Vagina (tissue), 2 donors: ENCODE results near the gene ASCL1. TPM values are rescaled to one million over a fixed set of nuclear protein-coding genes. Genes with fewer than 3 reads are reported as not detected.
A peak's percentile ranks its signal among the peaks of the same experiment; 100 is the strongest.

Experiments
- DNase-seq, 2 donors: peaks; one replicate each; pipeline ENCODE4 v3.0.0-alpha.2; 2017; ENCODE audit errors: extremely low spot score in 2 of 2
- H3K27ac ChIP-seq: fragments of 200-600 bp; sonication (generic); one replicate; pipeline ENCODE4 v1.5.1; 2019
- H3K27me3 ChIP-seq: fragments of 200-600 bp; sonication (generic); one replicate; pipeline ENCODE4 v1.5.1; 2019
- H3K36me3 ChIP-seq, 2 donors: fragments of 200-600 bp; sonication (generic); one replicate each; pipeline ENCODE4 v1.5.1; 2017 to 2019
- H3K4me1 ChIP-seq: fragments of 200-600 bp; sonication (generic); one replicate; pipeline ENCODE4 v1.5.1; 2019
- H3K4me3 ChIP-seq, 2 donors: fragments of 200-600 bp; sonication (generic); 1 replicate in 1 of 2; 2 replicates in 1 of 2; pipeline ENCODE4 v1.5.1; 2016 to 2019
- H3K9me3 ChIP-seq: fragments of 200-600 bp; sonication (generic); one replicate; pipeline ENCODE4 v1.5.1; 2019
- POLR2A ChIP-seq, 2 donors: fragments of 450-650 bp; IDR thresholded peaks; one replicate each; pipeline ENCODE4 v1.6.1; 2017; ENCODE audit warnings: antibody characterized with exemption in 2 of 2, mild to moderate bottlenecking in 2 of 2, moderate library complexity in 2 of 2
- POLR2AphosphoS5 ChIP-seq, 2 donors: sonication (generic); formaldehyde crosslinking; IDR thresholded peaks; one replicate each; pipeline ENCODE4 v1.9.0; 2017; ENCODE audit warnings: antibody characterized with exemption in 2 of 2, mild to moderate bottlenecking in 2 of 2, low read depth in 1 of 2; ENCODE audit not compliant: insufficient read depth in 1 of 2
- intact Hi-C: fragments of 100-400 bp; cut with DNase I; formaldehyde crosslinking; loops from one replicate; pipeline ENCODE4 v1.15.1; 2023
- total RNA-seq: library from RNA; depleted of rRNA; stranded (reverse); fragments of >200 nt; gene quantifications from one replicate; pipeline ENCODE4 v1.2.3, GENCODE V29; 2016
- TF ChIP-seq, protein P1 (sequence below), 3 experiments: fragments of 450-650 bp in 2 of 3; fragments of 200-600 bp in 1 of 3; sonication (generic) in 1 of 3; IDR thresholded peaks; one replicate each; pipeline ENCODE4 v1.5.1; 2017 to 2019; ENCODE audit warnings: antibody characterized with exemption in 3 of 3, mild to moderate bottlenecking in 2 of 3, moderate library complexity in 2 of 3

The ASCL1 gene
- not detected for total RNA-seq

DNA sequence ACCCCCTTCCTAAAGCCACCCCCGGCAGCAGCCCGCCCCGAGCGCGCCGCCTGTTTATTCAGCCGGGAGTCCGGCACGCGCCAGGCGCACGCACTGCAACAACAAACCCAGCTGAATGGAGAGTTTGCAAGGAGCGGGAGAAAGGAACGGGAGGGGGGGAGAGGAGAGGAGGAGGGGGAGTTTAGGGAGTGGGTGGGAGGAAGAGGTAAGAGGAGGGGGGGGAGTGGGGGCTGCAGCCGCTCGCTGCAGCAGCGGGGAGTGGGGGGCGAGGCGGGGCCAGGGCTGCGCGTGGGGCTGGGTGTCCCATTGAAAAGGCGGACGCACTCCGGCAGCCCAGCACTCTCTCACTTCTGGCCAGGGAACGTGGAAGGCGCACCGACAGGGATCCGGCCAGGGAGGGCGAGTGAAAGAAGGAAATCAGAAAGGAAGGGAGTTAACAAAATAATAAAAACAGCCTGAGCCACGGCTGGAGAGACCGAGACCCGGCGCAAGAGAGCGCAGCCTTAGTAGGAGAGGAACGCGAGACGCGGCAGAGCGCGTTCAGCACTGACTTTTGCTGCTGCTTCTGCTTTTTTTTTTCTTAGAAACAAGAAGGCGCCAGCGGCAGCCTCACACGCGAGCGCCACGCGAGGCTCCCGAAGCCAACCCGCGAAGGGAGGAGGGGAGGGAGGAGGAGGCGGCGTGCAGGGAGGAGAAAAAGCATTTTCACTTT is at the start of gene ASCL1:
TSS of gene ASCL1 (plus strand) at position 336 of the 712 bp plus-strand sequence. CDS start 571 bp downstream, outside the sequence.
- peak within 1 kb of the TSS; percentile 43 to 47 for H3K4me3 ChIP-seq
- H3K27me3 ChIP-seq, result no peaks in the 10 kb centered on the region
- DNase-seq, result no peak
- H3K9me3 ChIP-seq, result no peaks in the 10 kb centered on the region
- H3K27ac ChIP-seq, result no peak within 1 kb of the TSS
- no peaks in the 10 kb centered on the region for H3K36me3 ChIP-seq
- intact Hi-C loops, result no loop called here
- TF ChIP-seq, protein P1, sequence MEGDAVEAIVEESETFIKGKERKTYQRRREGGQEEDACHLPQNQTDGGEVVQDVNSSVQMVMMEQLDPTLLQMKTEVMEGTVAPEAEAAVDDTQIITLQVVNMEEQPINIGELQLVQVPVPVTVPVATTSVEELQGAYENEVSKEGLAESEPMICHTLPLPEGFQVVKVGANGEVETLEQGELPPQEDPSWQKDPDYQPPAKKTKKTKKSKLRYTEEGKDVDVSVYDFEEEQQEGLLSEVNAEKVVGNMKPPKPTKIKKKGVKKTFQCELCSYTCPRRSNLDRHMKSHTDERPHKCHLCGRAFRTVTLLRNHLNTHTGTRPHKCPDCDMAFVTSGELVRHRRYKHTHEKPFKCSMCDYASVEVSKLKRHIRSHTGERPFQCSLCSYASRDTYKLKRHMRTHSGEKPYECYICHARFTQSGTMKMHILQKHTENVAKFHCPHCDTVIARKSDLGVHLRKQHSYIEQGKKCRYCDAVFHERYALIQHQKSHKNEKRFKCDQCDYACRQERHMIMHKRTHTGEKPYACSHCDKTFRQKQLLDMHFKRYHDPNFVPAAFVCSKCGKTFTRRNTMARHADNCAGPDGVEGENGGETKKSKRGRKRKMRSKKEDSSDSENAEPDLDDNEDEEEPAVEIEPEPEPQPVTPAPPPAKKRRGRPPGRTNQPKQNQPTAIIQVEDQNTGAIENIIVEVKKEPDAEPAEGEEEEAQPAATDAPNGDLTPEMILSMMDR (IDR thresholded peaks at IDR 0.05), result no peak
- no peak for TF ChIP-seq POLR2A (IDR thresholded peaks at IDR 0.05)
- no peak for TF ChIP-seq POLR2AphosphoS5 (IDR thresholded peaks at IDR 0.05; ENCODE audit: insufficient read depth in 1 of 2, low read depth in 1 of 2)
- peaks cover 24% of the 10 kb centered on the region for H3K4me1 ChIP-seq

DNA sequence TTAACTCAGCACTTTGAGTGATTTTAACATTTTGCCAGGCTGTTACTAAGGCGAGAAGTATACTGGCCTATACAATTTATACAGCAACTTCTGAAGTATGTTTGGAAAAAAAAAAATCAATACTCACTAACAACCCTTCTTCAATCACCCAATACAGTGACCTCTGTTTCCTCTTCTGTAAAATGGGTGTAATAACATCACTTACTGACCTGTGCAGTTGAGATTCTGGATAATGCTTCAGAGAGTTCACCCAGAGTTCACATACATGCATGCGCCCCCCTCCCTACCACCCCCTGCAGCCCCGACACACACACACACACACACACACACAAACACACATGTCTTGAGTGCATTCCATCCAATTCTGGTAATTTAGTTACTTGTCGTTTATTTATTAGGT is 49.6 kb upstream of the ASCL1 start:
- no peaks in the 10 kb centered on the region for H3K27me3 ChIP-seq
- H3K4me1 ChIP-seq, result no peaks in the 10 kb centered on the region
- intact Hi-C loops, result no loop called here
- H3K4me3 ChIP-seq, result no peak overlapping the region
- no peaks in the 10 kb centered on the region for H3K9me3 ChIP-seq
- TF ChIP-seq POLR2A (IDR thresholded peaks at IDR 0.05) (no peak), POLR2AphosphoS5 (IDR thresholded peaks at IDR 0.05; ENCODE audit: insufficient read depth in 1 of 2, low read depth in 1 of 2) (no peak)
- TF ChIP-seq, protein P1 (IDR thresholded peaks at IDR 0.05), result no peak
- no peak overlapping the region for H3K27ac ChIP-seq
- H3K36me3 ChIP-seq, result no peaks in the 10 kb centered on the region
- no peak for DNase-seq

DNA sequence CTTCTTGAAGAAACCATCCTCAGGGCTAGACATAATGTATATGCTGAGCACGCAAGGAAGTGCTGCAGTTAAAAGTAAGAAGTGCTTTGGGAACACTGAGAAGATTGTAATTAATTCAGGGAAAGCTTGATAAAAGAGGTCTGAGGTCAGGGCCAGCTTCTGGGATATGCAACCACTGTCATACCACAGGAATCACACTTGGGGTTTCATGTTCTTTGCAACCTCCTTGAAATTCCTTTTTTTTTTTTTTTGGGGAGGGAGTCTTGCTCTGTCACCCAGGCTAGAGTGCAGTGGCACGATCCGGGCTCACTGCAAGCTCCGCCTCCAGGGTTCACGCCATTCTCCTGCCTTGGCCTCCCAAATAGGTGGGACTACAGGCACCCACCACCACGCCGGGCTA is 47.3 kb upstream of the ASCL1 start:
- intact Hi-C loops, result no loop called here
- no peak overlapping the region for H3K27ac ChIP-seq
- no peaks in the 10 kb centered on the region for H3K36me3 ChIP-seq
- no peaks in the 10 kb centered on the region for H3K27me3 ChIP-seq
- H3K9me3 ChIP-seq, result no peaks in the 10 kb centered on the region
- DNase-seq, result no peak
- no peak overlapping the region for H3K4me3 ChIP-seq
- no peaks in the 10 kb centered on the region for H3K4me1 ChIP-seq
- TF ChIP-seq, protein P1 (IDR thresholded peaks at IDR 0.05), result no peak
- no peak for TF ChIP-seq POLR2A (IDR thresholded peaks at IDR 0.05)
- no peak for TF ChIP-seq POLR2AphosphoS5 (IDR thresholded peaks at IDR 0.05; ENCODE audit: insufficient read depth in 1 of 2, low read depth in 1 of 2)

DNA sequence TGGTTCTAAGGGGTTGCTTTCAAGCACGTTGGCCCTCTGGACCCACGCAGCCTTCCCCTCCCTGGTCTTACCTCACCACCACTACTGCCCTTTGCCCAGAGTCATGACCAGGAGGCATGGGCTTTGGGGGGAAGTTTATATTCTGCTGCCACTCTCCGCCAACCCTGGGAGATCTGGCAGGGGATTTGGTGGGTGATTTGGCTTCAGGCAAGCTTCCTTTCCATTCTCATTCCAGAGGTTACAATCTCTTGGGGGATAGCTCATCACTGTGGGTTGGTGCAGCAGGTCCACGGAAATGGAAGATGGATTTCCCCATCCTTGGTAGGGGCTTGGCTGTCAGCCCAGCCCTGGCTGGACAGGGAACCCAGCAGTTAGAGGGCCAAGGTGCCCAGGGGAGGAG is 46.7 kb upstream of the ASCL1 start:
- H3K4me3 ChIP-seq, result no peak overlapping the region
- no peak for DNase-seq
- H3K4me1 ChIP-seq, result no peaks in the 10 kb centered on the region
- H3K36me3 ChIP-seq, result no peaks in the 10 kb centered on the region
- H3K27ac ChIP-seq, result no peak overlapping the region
- H3K9me3 ChIP-seq, result no peaks in the 10 kb centered on the region
- no peaks in the 10 kb centered on the region for H3K27me3 ChIP-seq
- TF ChIP-seq, protein P1 (IDR thresholded peaks at IDR 0.05), result no peak
- TF ChIP-seq POLR2AphosphoS5 (IDR thresholded peaks at IDR 0.05; ENCODE audit: insufficient read depth in 1 of 2, low read depth in 1 of 2), result no peak
- no peak for TF ChIP-seq POLR2A (IDR thresholded peaks at IDR 0.05)
- intact Hi-C loops, result no loop called here

DNA sequence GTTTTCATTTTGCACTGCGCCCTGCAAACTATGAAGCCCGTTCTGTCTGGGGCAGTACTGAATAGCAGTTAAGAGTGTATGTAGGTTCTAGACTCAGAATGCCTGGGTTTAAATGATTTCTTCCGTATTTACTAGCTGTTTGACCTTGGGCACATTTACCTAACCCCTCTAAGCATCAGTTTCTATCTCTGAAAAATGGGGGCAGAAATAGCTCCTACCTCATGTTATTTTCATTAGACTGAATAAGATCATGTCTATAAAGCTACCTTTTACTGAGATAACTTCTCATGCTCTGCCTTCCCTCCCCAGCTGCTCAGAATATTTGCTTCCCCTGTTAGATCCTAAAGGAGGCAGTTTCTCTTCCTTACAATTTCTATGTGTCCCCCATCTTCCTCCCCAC is 46.2 kb upstream of the ASCL1 start:
- H3K27me3 ChIP-seq, result no peaks in the 10 kb centered on the region
- no peak overlapping the region for H3K4me3 ChIP-seq
- DNase-seq, result no peak
- no peaks in the 10 kb centered on the region for H3K36me3 ChIP-seq
- H3K9me3 ChIP-seq, result no peaks in the 10 kb centered on the region
- H3K4me1 ChIP-seq, result no peaks in the 10 kb centered on the region
- intact Hi-C loops, result no loop called here
- TF ChIP-seq, protein P1 (IDR thresholded peaks at IDR 0.05), result no peak
- TF ChIP-seq POLR2AphosphoS5 (IDR thresholded peaks at IDR 0.05; ENCODE audit: insufficient read depth in 1 of 2, low read depth in 1 of 2), result no peak
- no peak for TF ChIP-seq POLR2A (IDR thresholded peaks at IDR 0.05)
- no peak overlapping the region for H3K27ac ChIP-seq
